22Rv1 (cell line): ENCODE data around the gene NKX1-1.

Experiments
- CTCF ChIP-seq: fragments of 450-650 bp; IDR thresholded peaks from 2 replicates; pipeline ENCODE4 v1.5.1; 2017; ENCODE audit warnings: mild to moderate bottlenecking
- ZFX ChIP-seq: fragments of 450-650 bp; IDR thresholded peaks from 2 replicates; pipeline ENCODE4 v1.6.1; 2017; ENCODE audit warnings: antibody characterized with exemption, borderline replicate concordance

DNA sequence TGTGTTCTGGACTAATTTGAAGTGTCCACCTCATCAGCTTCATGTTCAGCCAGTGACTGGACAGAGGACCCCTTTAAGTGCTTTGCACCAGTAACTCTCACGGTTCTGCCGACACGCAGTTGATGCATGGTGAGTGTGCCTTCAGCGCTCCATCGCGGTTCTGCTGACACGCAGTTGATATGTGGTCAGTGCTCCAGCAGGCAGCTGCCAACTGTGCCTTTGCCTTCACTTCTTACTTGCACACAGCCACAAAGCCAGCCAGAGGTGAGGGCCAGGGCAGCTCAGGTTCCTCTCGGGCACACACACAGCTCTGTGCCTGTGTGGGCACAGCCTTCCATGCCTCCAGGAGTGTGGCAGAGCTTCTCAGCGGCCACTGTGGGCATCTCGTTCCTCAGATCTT, 12.4 kb downstream of the NKX1-1 start:
- TF ChIP-seq CTCF (no peak), ZFX (no peak)
